ENCODE results near the gene MBOAT2.
"Not testable (repeated sequence)": the region's sequence is repeated elsewhere in the genome, so short reads cannot be mapped to it uniquely, and the experiment has no call there.

Gene MBOAT2

DNA sequence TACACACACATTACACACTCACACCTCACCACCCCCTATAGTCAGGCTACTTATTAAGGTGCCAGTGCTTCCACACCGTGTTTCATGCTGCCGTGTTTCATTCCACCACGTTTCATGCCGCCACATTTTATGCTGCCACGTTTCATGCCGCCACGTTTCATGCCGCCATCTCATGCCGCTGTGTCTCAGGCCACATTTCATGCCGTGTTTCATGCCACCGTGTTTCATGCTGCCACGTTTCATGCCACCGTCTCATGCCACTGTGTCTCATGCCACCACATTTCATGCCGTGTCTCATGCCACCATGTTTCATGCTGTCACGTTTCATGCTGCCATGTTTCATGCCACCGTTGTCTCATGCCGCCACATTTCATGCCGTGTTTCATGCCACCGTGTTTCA, 65.1 kb downstream of the MBOAT2 start:
- DNase-seq = no peak

- no peak for DNase-seq
Observed at GRCh38 chr2:8935982-8936381, 67.5 kb downstream of the MBOAT2 start.

GRCh38 chr2:8934338-8934737, 69.1 kb downstream of the MBOAT2 start:
- DNase-seq = no peak

DNA sequence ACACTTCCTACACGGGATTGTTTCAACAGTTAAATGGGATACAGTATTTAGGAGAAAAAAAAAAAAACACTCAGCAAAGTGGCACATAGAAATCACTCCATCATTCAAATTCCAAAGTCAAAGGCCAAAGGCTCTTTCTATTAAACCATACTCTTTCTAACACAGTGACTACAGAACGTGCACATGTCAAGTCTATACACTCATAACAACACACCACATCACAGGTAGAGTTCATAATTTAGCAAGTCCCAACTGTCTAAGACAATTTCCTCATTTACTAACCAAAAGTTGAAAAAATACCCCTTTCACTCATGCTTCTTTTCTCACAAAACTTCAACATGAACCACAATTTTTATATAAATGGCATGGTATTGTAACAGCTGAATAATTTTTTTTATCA, 70.8 kb downstream of the MBOAT2 start:
- DNase-seq = no peak

- not testable (repeated sequence) for DNase-seq
Observed at GRCh38 chr2:8930185-8930584, 73.3 kb downstream of the MBOAT2 start.

DNA sequence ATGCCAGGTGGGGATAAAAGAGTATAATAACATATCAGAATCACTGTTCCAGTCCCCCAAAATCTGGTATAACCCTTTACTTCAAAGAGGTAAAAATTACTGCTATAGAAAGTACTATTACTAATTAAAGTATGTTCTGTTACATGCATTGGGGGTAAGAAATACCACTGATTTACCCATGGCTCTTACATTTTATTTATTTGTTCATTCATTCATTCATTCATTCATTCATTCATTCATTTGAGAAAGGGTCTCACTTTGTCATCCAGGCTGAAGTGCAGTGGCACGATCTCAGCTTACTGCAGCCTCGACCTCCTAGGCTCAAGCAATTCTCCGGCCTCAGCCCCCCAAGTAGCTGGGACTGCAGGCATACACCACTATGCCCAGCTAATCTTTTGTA, 74.4 kb downstream of the MBOAT2 start:
- no peak for DNase-seq

DNA sequence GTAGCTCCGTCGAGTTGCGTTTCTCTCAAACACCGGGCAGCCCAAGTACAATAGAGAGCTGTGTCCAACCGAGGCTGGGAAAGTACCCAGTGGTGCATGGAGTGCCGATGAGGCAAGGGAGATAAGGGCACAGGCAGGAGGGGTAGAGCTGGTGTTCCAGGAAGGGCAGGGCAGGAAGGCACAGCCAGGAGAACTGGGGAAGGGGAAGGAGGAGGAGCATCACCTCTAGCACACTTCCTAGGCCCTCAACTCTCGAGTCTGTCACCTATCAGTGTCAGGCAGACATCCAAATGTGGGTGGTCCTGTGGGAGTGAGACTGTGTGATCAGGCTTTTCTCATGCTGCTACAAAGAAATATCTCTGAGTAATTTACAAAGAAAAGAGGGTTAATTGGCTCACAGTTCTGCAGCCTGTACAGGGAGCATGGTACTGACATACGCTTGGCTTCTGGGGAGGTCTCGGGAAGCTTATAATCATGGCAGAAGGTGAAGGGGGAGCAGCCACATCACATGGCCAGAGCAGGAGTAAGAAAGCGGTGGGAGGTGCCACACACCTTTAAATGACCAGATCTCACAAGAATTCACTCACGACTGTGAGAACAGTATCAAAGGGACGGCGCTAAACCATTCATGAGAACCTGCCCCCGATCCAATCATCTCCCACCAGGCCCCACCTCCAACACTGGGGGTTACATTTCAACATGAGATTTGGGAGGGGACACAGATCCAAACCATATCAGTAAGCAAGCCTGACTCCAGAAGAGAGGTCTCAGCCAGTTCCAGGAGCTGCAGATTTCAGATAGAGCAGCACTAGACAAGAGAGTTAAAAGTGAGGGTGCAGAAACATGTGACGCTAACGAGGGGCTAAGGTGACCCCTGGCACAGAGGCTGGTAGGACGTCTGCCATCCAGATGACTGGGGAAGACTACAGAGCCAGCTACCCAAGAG, 75.7 kb downstream of the MBOAT2 start:
- no peak for DNase-seq

DNA sequence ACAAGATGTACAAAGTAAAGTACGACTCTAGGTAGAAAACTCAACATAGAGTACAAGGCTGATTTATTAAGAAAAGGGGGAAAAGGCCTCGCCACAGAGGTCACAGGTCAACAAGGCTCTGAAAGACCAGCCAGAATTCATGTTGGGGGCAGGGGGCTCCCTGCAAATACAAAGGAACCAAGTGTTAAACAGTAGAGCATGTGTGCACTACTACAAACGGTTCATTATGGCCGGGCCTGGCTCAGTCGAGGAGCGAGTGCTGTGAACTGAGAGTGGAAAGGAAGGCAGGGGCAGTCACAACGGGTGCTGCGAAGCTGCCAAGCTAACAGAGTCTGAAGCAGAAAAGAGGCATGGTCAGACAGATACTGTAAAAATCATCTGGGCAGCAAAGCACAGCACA, 77.1 kb downstream of the MBOAT2 start:
- DNase-seq = no peak

DNA sequence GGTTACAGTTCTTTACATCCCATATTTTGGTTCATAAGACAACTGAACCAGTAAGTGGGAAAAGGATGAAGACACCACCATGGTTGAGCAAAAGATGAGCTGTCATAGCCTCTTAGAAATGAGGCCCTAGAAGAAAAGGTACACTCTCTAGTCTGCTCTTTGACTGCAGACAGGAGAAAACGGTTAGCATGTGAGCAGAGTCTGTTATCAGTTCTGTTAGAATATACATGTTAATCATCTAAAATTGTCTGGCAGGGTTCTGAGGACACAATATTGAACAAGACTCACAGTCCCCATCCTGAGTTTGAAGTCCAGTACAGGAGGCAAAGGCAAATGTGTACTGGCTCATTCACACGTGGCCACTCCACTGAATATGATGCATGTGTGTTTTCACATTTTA, 78.1 kb downstream of the MBOAT2 start:
- no peak for DNase-seq

DNA sequence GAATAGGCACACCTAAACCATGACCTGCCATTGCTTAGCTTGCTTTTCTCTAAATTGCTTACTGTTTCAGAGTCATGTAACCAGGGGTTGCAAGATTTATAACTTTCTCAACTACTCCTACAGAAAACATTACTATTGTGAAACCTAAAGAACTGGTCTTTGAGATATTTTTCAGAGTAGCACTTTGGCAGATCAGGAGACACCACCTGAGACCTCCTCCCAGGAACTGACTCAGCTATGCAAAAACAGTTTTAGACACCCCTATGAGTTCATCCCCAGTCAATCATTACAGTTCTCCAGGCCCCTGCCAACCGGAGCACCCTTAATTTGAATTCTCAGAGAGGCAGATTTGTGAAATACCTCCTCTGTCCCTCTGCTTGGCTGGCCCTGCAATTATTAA, 80.3 kb downstream of the MBOAT2 start:
- peak in 1 of 2 donors; percentile 25 for DNase-seq

DNA sequence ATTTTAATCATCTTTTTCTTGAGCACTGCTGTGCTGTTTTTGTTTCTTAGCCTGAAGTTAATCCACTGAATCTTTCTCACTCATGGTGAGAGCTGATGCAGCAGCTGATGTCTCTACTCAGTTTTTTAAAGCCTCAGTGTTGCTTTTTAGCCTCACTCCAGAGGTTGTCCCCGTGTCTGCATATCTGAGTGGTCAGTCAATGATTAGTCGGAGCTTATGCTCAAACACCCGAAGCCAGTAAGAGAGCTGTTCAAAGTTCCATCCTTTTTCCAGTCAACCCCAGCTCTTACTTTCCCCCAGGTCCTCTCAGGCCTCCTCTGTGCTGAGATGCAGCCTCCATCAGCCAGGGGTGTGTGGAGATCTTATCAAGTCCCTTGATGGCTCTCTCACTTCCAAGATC, 81.1 kb downstream of the MBOAT2 start:
- no peak for DNase-seq

DNA sequence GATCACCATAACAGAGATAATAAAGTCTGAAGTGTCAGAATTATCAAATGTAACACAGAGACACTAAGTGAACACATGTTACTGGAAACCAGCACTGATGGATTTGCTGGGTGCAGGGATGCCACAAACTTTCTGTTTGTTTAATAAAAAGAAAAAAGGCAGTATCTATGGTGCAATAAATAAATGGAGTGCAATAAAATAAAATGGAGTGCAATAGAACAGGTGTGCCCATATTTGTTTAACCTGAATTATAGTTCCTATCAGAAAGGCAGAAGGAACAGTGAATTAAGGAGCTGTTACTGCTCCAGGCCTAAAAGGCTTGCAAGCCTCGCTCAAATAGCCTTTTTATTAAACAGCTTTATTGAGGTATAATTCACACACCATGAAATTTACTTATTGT, 85.1 kb downstream of the MBOAT2 start:
- no peak for DNase-seq

DNA sequence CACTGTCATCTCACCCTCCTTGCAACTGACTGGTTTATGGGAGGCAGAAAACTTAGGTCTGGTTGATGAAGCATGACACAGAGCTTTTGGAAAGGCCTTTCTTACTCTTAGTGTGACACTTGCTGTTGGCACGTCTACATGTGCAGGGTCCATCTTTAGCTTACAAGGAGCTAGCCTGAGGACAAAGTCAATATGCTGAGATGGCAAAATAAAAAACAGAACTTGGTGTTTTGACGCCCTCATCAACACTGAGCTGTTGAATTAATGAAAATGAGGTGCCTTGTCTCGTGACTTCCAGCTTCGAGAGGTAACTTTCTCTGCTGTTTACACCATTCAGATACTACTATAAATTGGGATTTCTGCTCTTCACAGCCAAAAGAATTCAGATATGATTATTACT, 87.5 kb downstream of the MBOAT2 start:
- DNase-seq = no peak

DNA sequence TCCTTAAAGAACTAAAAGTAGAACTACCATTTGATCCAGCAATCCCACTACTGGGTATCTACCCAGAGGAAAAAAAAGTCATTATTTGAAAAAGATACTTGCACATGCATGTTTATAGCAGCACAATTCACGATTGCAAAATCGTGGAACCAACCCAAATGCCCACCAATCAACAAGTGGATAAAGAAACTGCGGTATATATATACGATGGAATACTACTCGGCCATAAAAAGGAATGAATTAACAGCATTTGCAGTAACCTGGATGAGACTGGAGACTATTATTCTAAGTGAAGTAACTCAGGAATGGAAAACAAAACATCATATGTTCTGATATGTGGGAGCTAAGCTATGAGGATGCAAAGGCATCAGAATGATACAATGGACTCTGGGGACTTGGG, 89.7 kb downstream of the MBOAT2 start:
- not testable (repeated sequence) for DNase-seq

DNA sequence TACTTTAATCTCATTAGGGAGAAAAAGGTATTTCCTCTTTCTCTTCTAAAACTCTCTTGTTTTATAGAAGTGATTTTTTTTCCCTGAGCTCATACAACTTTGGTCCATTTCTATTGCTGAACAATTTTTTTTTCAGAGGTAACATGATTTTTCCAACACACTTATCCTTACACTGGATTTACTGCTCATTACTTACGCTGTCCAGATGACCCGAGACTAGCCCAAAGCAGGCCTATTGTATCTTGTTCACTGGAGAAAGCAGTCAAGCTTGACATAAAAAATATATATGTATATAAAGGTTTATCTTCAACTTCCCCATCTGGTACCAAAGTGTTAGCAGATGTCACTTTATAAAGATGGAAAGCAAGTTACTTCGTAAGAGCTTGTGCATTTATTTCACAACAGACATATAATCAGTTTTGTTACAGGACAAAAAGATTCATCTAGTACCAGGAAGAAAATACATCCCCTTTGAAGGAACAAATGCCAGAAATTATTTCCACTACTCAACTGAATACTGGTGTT, 95.7 kb downstream of the MBOAT2 start:
- no peak for DNase-seq

GRCh38 chr2:8903924-8904323, 99.6 kb downstream of the MBOAT2 start:
- DNase-seq = not testable (repeated sequence)

DNA sequence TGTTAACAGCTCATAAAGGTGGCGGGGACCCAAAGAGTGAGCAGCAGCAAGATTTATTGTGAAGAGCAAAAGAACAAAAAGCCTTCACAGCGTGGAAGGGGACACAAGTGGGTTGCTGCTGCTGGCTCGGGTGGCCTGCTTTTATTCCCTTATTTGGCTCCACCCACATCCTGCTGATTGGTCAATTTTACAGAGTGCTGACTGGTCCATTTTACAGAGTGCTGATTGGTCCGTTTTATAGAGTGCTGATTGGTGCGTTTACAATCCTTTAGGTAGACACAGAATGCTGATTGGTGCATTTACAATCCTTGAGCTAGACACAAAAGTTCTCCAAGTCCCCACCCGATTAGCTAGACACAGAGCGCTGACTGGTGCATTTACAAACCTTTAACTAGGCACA, 100.7 kb downstream of the MBOAT2 start:
- DNase-seq = not testable (repeated sequence)

GRCh38 chr2:8897206-8897605, 106.3 kb downstream of the MBOAT2 start:
- not testable (repeated sequence) for DNase-seq

DNA sequence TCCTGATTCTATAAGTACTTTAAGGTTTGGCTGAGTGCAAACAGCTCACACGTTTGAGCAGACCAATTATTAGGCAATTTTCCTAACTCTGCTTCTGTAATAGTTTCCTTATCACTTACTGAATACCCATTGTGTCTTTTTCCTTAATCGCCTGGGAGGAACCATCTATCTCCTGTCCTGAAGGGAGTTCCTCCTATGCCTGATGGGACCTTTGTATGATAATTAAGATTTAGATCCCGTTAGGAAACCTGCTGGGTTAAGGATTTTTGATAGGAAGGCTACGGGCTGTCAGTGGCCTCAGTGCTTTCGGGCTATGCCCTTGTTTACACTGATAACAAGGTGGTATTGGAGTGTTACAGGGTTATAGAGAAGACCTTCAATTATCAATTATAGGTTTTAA, 106.8 kb downstream of the MBOAT2 start:
- DNase-seq = not testable (repeated sequence)

- DNase-seq = not testable (repeated sequence)
Observed at GRCh38 chr2:8895087-8895912, 108.2 kb downstream of the MBOAT2 start.

- DNase-seq = no peak
Observed at GRCh38 chr2:8893978-8894820, 109.3 kb downstream of the MBOAT2 start.

DNA sequence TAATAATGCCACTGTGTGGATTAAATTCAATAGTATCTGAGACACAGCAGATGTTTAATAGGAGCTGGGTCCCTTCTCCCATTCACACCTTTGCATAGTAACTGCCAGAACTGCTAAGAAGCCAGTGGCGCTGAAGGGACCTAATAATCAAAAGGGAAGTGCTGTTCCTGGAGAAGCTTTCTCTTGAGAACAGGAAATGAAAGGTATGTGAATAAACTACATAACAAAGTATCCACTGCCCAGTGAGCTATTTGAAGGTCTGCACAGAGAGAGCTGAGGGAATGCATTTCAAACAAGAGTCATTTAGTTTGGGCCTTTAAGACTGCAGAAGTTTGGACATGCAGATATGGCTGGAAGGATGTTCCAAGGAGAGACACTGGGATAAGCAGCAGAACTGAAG, 110.0 kb downstream of the MBOAT2 start:
- no peak for DNase-seq

DNA sequence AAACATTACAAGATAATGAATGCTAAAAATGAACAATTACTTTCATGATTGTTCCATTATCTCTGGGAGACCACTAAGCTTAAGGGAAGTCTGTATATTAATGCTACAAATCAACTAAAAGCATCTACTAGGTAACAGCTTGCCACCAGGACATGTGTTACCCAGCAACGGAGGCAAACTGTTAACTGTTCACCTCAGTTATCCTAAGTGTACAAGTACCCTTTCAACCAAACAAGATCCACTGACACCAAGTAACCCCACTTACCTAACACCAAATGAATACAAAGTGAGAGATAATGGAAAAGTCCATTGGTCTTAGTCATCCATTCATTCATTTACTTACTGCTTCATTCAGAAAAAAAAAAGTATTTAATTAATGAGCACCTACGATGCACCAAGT, 111.4 kb downstream of the MBOAT2 start:
- DNase-seq = no peak
